NCI-H1092 treated with DMSO at 0.1 percent for 48 hours (cell line): ENCODE measurements around the gene NECAB2.
A peak's percentile ranks its signal among the peaks of the same experiment; 100 is the strongest.

Experiments
- DNase-seq: peaks from one replicate; lab custom pipeline; 2025; lab: John Stamatoyannopoulos, UW

Gene NECAB2

GRCh38 chr16:83992624-83993023 lies 24.6 kb downstream of the NECAB2 start:
- DNase-seq, result peak; percentile 41

GRCh38 chr16:83994087-83994486 lies 26.0 kb downstream of the NECAB2 start:
- DNase-seq, result no peak

GRCh38 chr16:83994703-83995102 lies 26.7 kb downstream of the NECAB2 start:
- no peak for DNase-seq

- DNase-seq, result peak; percentile 80
These were observed 27.7 kb downstream of the NECAB2 start for GRCh38 chr16:83995754-83996153.

DNA sequence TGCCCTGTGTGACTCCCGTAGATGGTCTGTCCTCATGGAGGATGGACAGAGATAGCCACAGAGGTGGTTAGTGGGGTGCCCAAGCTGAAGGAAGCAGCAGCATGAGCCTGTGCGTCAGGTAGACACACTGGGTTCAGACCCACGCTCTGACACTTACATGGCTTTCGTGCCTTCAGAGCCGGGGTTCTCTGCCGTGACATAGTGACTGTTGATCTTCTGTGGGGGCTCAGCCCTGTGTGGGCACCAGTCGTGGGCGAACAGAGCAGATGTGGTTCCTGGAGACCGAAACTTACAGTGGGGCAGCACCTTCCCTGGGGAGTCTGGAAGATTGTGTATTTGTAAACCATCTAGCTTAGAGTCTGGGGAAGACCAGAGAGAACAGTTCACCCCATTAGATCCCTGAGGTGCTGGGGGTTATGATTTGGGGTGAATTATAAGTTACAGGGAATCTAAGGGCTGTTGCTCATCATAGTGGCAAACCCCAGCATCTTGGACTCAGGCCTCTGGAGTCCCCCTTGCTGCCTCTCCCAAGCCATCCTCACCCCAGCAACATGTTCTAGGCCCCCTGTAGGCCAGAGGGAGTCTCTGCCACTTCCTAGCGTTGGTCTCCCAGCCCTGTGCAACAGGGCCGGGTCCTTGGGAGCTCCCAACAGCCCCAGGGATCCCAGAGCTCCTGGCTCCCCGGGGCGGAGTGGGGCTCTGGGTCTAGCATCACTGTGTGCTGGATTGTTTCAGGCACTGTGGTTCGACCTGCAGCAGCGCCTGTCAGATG lies 28.6 kb downstream of the NECAB2 start:
- no peak for DNase-seq

- no peak for DNase-seq
These were observed 30.0 kb downstream of the NECAB2 start for GRCh38 chr16:83998091-83998490.

GRCh38 chr16:84000989-84001642 lies 33.1 kb downstream of the NECAB2 start:
- DNase-seq, result no peak

- no peak for DNase-seq
These were observed 33.7 kb downstream of the NECAB2 start for GRCh38 chr16:84001726-84002125.

DNA sequence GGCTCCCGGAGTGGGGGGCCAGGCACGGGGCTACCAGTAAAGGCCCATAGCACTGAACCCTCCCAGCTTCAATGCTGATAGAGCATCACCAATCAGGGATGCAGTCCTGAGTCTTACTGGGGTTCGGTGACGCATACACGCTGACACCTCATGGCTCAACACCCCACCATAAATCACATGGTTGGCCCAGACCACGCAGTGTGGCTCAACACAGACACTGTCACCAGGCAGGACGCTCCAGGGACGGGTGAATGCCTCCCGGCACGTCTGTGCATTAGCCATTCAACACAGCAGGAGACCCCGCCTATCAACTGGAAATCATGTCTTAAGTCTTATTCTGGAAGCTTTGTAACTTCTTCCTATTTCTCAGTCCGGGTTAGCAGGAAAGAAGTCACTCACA lies 35.0 kb downstream of the NECAB2 start:
- DNase-seq, result no peak

GRCh38 chr16:84004442-84004841 lies 36.4 kb downstream of the NECAB2 start:
- DNase-seq, result no peak

DNA sequence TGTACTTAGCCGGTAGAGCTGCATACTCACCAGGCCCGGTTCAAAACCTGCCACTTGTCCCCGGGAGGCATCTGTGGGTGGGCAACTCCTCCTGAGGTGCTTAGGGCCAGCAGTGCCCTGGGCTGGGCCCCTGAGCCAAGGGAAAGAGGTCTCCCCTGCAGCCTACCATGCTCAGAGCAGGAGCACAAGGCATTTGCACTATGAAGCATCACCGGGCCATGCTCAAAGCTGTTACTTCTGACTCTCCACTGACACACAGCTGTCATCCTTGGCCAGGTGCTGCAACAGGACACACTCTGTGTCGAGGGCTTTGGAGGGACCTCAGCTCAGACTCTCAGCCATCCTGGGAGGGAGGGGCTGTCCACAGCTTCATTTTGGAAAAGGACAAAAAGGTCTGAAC lies 37.3 kb downstream of the NECAB2 start:
- no peak for DNase-seq

DNA sequence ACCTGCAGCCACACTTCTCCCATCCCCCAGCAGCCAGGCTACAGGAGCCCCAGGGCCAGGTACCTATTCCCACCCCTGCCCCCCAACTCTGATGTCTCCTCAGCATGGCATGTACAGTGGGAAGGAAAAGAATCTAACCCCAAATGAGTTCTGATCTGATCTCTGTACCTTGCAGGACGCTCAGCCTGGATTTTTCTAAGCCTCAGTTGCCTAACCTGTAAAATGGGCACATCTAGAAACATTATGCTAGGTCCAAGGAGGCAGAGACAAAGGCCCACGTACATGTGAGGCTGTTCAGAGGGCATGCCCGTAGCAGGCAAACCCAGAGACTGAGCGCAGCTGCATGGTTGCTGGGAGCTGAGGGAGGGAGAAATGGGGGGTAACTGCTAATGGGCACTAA lies 39.5 kb downstream of the NECAB2 start:
- no peak for DNase-seq

GRCh38 chr16:84007965-84008364 lies 39.9 kb downstream of the NECAB2 start:
- no peak for DNase-seq

DNA sequence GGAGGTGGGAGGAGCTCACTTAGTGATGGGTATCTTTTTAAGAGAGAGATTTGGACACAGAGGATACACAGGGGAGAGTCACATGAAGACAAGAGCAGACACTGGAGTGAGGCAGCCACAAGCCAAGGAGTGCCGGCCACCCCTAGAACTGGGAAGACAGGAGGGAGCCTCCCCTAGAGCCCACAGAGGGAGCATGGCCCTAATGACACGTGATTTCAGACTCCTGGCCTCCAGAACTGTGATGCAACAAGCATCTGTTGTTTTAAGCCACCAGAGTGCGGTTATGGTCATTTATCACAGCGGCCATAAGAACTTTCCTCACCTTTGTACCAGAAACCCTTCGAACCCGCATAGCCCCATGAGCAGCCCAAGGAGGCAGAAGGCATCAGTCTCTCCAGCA lies 41.2 kb downstream of the NECAB2 start:
- DNase-seq, result no peak

DNA sequence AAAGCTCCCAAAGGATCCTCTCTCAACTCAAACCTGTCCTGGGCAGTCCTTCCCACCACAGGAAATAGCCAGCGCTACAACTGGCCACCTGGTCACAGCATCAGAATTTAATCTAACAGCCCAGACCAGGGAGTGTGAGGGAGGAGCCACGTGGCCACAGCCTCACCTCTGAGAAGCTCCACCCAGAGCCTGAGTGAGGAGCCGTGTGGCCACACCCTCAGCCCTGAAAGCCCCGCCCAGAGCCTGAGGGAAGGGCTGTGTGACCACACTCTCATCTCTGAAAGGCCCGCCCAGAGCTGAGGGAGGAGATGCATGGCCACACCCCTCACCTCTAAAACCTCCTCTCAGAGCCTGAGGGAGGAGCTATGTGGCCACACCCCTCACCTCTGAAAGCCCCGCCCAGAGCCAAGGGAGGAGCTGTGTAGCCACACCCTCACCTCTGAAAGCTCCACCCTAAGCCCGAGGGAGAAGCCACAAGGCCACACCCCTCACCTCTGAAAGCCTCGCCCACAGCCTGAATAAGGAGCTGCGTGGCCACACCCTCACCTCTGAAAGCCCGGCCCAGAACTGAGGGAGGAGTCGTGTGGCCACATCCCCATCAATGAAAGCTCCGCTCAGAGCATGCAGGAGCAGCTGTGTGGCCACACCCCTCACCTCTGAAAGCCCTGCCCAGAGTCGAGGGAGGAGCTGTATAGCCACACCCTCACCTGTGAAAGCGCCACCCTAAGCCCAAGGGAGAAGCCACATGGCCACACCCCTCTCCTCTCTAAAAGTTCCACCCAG lies 45.9 kb downstream of the NECAB2 start:
- DNase-seq, result no peak

DNA sequence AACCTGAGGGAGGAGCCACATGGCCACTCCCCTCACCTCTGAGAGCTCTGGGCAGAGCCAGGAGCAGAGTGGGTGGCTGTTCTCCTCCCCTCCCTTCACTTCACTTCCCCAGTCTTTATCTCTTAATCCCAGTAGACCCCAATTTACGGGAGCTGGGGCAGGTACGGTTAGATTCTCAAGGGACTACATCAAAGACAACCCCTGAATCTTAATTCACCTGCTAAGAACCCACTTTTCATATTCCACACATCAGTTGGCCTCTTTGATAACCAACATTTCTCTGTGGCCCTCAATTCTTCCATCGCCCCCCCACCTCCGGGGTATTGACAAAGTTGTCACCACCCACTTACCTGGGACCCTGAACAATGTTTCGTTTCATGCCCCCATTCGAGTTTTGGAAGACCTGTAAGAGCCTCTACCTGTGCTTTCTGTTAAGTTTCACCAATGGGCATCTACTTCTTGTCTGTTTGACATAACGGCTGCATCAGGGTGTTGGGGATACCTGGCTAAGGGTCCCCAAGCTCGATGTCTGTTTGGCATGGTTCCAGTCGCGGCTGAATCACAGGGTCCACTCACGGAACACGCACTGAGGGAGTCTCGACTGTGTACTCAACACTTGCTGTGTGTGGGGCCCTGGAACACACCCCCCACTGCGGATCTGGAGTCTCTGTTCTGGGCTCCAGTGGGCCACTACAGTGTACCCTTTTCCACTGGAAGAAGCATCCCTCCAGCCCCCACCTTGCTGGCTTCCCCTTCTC lies 46.7 kb downstream of the NECAB2 start:
- DNase-seq, result no peak

DNA sequence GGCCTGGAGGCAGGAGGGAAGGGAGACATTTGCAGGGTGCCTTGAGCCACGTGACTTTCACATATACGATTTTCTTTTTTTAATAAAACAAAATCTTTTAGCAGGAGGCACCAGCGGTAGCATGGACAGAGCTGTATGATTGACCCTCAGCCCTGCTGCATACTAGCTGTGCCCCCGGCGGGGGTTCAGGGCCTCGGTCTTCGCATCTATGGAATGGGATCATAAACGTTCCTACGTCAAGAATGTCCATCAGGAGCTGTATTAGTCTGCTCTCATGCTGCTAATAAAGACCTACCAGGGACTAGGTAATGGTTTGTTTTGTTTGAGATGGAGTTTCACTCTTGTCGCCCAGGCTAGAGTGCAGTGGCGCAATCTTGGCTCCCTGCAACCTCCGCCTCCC lies 47.4 kb downstream of the NECAB2 start:
- DNase-seq, result no peak

GRCh38 chr16:84016477-84016876 lies 48.4 kb downstream of the NECAB2 start:
- no peak for DNase-seq

DNA sequence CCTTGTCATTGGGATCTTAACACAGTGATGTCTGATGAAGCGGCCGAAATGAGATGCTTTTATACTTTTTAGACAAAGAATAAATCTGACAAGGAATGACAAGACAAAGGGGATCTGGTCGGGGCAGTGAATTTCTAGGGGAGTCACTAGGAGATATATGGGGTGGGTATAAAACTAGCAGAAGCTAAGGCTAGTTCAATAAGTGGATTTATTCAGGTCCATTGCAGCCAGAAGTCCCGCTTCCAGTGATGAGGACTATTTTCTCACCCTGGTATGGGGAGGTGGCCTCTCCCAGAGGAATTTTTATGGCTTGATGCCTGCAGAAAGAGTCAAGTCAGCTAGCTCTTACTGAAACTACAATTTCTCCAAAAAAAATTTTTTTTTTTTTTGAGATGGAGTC lies 50.7 kb downstream of the NECAB2 start:
- no peak for DNase-seq

DNA sequence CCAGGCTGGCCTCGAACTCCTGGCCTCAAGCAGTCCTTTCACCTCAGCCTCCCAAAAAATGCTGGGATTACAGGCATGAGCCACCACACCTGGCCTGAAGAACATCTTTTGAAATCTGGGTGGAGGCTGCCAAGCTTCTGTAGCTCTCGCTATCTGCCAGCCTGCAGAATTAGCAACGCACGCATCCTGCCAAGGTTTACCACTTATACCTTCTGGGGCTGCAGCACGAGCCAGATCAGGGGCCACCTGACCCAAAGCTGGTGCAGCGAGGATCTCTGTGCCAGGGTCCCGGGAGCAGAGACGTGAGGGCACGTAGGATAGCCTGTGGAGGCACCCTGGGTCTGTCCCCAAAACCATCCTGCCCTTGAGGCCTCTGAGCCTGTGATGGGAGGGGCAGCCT lies 52.3 kb downstream of the NECAB2 start:
- no peak for DNase-seq

GRCh38 chr16:84021488-84021887 lies 53.4 kb downstream of the NECAB2 start:
- no peak for DNase-seq

DNA sequence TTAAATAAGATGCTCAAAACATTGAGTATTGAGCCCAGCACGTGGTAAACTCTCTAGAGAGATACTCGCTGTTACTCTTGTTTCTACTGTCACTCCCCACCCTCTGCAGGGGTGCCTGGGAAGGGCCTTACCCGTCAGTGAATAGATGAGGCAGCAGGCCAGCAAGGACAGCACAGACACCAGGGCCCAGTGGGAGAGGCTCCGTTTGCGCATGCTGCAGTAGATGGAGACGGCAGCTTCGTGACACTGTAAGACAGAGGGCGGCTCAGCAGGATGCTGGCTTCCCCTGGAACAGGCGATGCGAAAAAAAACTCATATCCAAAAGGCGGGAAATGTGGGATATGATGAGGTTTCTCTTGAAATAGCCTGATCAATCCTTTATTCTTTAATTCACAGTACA lies 54.6 kb downstream of the NECAB2 start:
- no peak for DNase-seq
